Glomerular endothelial cell (primary cell): ENCODE data around the gene PRELID2. TPM values are rescaled to one million over a fixed set of nuclear protein-coding genes. Genes with fewer than 3 reads are reported as not detected.
"Not testable (repeated sequence)": the region's sequence is repeated elsewhere in the genome, so short reads cannot be mapped to it uniquely, and the experiment has no call there.

ENCODE experiments used
- DNase-seq: peaks from one replicate; pipeline ENCODE4 v3.0.0-alpha.2; 2011; ENCODE audit warnings: low read depth, low spot score; ENCODE audit errors: extremely low read depth
- total RNA-seq: library from RNA; depleted of rRNA; stranded (reverse); fragments of >200 nt; gene quantifications from 2 replicates; pipeline ENCODE4 v1.2.3, GENCODE V29; 2015

The PRELID2 gene
- total RNA-seq, 1 donor from 2014 or later = 6.1 TPM

- DNase-seq = not testable (repeated sequence)
Observed at GRCh38 chr5:145798503-145798902, 36.6 kb downstream of the PRELID2 start.

- peak; percentile 37 for DNase-seq
Observed at GRCh38 chr5:145797336-145797735, 37.8 kb downstream of the PRELID2 start.

GRCh38 chr5:145796318-145796717 lies 38.8 kb downstream of the PRELID2 start:
- no peak for DNase-seq

- no peak for DNase-seq
Observed at GRCh38 chr5:145793574-145793973, 41.6 kb downstream of the PRELID2 start.

- DNase-seq = no peak
Observed at GRCh38 chr5:145792840-145793239, 42.3 kb downstream of the PRELID2 start.

GRCh38 chr5:145791866-145792265 lies 43.3 kb downstream of the PRELID2 start:
- DNase-seq = no peak

- DNase-seq = no peak
Observed at GRCh38 chr5:145787996-145788395, 47.1 kb downstream of the PRELID2 start.

GRCh38 chr5:145787507-145787906 lies 47.6 kb downstream of the PRELID2 start:
- DNase-seq = no peak

GRCh38 chr5:145787001-145787400 lies 48.1 kb downstream of the PRELID2 start:
- DNase-seq = no peak

- DNase-seq = no peak
Observed at GRCh38 chr5:145780982-145781381, 54.2 kb downstream of the PRELID2 start.

GRCh38 chr5:145778144-145778900 lies 56.8 kb downstream of the PRELID2 start:
- DNase-seq = no peak

GRCh38 chr5:145777445-145778063 lies 57.6 kb downstream of the PRELID2 start:
- no peak for DNase-seq

GRCh38 chr5:145776886-145777285 lies 58.3 kb downstream of the PRELID2 start:
- no peak for DNase-seq

GRCh38 chr5:145775893-145776444 lies 59.2 kb downstream of the PRELID2 start:
- DNase-seq = no peak

GRCh38 chr5:145775411-145775810 lies 59.7 kb downstream of the PRELID2 start:
- no peak for DNase-seq

- no peak for DNase-seq
Observed at GRCh38 chr5:145774442-145774841, 60.7 kb downstream of the PRELID2 start.

GRCh38 chr5:145772466-145772865 lies 62.7 kb downstream of the PRELID2 start:
- DNase-seq = no peak

- DNase-seq = no peak
Observed at GRCh38 chr5:145768863-145769262, 66.3 kb downstream of the PRELID2 start.

- no peak for DNase-seq
Observed at GRCh38 chr5:145764325-145764724, 70.8 kb downstream of the PRELID2 start.

- no peak for DNase-seq
Observed at GRCh38 chr5:145762833-145763232, 72.3 kb downstream of the PRELID2 start.

- DNase-seq = no peak
Observed at GRCh38 chr5:145761254-145761653, 73.9 kb downstream of the PRELID2 start.

- no peak for DNase-seq
Observed at GRCh38 chr5:145760660-145761059, 74.5 kb downstream of the PRELID2 start.
